Measurements from ENCODE around the gene EP400.
"Not testable (repeated sequence)": the region's sequence is repeated elsewhere in the genome, so short reads cannot be mapped to it uniquely, and the experiment has no call there.

The EP400 gene

GRCh38 chr12:131954460-131954859 lies 4.7 kb downstream of the EP400 start:
- not testable (repeated sequence) for DNase-seq

DNA sequence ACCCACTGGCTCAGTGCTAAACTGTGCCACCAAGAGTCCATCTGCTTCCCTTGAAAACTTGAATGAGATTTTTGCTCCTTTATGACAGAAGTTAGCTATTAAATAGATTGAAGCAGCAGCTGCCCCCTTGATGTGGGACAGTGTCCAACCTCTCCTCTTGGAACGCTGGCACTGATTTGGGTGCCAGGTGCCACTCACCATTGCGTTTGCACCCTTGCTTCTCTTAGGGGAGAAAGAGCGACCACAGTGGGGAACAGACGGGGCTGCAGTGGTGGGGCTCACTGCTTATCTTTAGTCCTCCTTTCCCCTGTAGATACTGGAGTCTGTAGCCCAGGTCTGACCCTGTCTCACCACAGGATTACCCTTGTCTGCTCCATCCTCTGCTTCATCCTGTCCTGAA lies 9.4 kb downstream of the EP400 start:
- DNase-seq, result no peak

GRCh38 chr12:131959641-131960589 lies 10.2 kb downstream of the EP400 start:
- DNase-seq, result no peak

DNA sequence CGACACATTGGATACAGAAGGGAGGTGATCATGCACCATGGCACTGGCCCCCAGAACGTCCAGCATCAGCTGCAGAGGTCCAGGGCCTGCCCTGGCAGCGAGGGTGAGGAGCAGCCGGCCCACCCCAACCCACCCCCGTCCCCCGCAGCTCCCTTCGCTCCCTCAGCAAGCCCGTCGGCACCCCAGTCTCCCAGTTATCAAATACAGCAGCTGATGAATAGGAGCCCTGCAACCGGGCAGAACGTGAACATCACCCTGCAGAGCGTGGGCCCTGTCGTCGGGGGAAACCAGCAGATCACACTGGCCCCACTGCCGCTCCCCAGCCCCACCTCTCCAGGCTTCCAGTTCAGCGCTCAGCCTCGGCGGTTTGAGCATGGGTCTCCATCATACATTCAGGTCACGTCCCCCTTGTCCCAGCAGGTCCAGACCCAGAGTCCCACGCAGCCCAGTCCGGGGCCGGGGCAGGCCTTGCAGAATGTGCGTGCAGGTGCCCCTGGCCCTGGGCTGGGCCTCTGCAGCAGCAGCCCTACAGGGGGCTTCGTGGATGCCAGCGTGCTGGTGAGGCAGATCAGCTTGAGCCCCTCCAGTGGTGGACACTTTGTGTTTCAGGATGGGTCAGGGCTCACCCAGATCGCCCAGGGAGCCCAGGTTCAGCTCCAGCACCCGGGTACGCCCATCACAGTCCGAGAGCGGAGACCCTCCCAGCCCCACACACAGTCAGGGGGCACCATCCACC lies 11.0 kb downstream of the EP400 start:
- not testable (repeated sequence) for DNase-seq

DNA sequence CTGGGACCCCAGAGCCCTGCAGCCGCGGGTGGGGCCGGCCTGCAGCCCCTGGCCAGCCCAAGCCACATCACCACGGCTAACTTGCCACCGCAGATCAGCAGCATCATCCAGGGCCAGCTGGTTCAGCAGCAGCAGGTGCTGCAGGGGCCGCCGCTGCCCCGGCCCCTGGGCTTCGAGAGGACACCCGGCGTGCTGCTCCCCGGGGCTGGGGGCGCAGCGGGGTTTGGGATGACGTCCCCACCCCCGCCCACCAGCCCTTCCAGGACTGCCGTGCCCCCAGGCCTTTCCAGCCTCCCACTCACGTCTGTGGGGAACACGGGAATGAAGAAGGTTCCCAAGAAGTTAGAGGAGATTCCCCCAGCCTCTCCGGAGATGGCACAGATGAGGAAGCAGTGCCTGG lies 11.6 kb downstream of the EP400 start:
- not testable (repeated sequence) for DNase-seq

DNA sequence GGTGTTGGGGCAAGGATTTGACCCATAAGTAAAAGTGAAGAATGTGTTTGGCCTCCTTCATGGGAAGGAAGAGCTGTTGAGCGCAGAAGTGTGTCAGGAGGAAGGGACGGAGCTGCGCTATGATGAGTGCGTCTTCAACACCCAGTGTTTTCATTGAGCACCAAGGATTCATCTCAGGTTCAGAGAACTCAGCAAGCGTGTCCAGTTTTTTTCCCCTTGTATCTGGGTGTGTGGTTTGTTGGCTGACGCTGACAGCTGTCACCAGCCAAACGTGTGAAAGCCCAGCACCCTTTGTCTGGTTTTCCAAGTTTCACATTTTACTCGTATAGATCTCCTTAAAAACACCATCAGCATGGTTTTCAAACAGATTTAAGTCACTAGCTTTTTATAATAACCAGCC lies 12.3 kb downstream of the EP400 start:
- no peak for DNase-seq

DNA sequence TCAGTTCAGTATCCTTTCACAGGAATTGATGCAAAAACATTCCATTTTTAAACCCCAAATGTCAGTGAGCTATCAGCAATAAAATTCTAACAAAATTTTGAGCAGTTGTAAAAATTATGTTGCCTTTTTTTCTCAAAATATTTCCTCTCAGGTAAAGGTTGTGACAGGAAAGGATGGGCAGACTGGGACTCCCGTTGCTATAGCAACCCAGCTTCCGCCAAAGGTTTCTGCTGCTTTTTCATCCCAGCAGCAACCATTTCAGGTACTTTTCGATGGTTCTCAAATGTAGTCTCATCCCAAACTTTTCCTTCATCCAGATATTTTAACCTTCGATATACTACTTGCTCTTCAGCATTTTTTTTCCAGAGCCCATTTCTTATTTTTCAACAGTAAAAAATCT lies 13.6 kb downstream of the EP400 start:
- no peak for DNase-seq

GRCh38 chr12:131965073-131965472 lies 15.3 kb downstream of the EP400 start:
- DNase-seq, result no peak

- DNase-seq, result no peak
Measured at GRCh38 chr12:131971226-131971625, 21.5 kb downstream of the EP400 start.

GRCh38 chr12:131975228-131975627 lies 25.5 kb downstream of the EP400 start:
- DNase-seq, result no peak

- no peak for DNase-seq
Measured at GRCh38 chr12:131979606-131980005, 29.9 kb downstream of the EP400 start.

DNA sequence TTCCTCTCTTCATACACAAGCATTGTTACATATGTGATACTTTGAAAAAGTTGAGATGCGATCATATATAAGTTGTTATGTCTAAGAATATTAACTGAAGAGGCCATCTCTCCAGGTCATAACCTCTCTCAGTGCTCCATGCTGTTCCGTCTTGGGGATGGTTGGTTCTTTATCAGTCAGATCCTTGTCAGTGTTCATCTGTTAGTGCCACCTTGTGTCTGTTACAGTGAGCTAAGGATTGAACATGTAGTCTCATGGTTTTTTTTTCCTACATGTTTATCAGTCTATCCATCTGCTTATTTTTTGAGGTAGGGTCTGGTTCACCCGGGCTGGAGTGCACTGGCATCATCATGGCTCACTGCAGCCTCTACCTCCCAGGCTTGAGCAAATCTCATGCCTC lies 30.5 kb downstream of the EP400 start:
- DNase-seq, result no peak

DNA sequence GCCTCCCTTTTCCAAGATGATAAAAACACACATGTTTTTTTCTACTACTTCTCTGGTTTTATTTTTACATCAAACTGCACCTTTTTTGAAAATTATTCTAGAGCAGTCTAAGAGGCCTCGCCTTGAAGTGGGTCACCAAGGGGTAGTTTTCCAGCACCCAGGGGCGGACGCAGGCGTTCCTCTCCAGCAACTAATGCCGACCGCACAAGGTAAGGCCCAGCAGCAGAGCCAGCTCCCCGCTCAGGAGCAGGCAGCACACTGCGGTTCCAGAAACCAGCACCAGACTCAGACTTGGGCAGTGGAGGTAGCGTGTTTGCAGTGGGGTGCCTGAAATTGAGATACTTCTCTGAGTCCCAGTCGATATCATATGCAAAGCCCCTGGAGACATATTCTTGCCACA lies 31.6 kb downstream of the EP400 start:
- no peak for DNase-seq

DNA sequence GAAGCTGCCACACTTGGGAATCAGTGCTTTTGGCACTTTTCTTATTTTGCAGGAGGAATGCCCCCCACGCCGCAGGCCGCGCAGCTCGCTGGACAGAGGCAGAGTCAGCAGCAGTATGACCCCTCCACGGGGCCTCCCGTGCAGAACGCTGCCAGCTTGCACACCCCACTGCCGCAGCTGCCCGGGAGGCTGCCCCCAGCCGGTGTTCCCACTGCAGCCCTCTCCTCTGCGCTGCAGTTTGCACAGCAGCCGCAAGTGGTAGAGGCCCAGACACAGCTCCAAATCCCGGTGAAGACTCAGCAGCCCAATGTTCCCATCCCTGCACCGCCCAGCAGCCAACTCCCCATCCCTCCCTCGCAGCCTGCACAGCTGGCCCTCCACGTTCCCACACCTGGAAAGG lies 32.3 kb downstream of the EP400 start:
- DNase-seq, result no peak

- no peak for DNase-seq
Measured at GRCh38 chr12:131983026-131983425, 33.3 kb downstream of the EP400 start.

GRCh38 chr12:131983554-131983953 lies 33.8 kb downstream of the EP400 start:
- DNase-seq, result no peak

DNA sequence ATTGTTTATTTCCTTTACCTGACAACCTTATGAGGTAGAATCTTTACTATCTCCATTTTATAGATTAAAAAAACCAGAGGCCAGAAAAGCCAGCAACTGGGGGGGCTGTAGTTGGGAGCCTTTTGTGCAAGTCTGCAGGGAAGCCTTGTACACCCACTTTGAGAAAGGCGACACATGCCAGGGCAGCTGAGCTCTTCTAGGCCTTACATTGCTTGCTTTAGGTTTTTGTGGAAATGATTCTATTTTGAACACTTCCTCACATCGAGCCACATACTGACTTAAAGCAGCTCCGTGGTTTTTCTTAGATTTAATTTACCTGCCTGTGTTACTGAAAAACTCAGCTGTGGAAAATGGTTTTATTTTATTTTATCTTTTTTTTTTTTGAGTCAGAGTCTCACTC lies 34.6 kb downstream of the EP400 start:
- no peak for DNase-seq

GRCh38 chr12:131985510-131985875 lies 35.8 kb downstream of the EP400 start:
- DNase-seq, result not testable (repeated sequence)

GRCh38 chr12:131986361-131986760 lies 36.6 kb downstream of the EP400 start:
- DNase-seq, result no peak

GRCh38 chr12:131986910-131987309 lies 37.2 kb downstream of the EP400 start:
- no peak for DNase-seq

DNA sequence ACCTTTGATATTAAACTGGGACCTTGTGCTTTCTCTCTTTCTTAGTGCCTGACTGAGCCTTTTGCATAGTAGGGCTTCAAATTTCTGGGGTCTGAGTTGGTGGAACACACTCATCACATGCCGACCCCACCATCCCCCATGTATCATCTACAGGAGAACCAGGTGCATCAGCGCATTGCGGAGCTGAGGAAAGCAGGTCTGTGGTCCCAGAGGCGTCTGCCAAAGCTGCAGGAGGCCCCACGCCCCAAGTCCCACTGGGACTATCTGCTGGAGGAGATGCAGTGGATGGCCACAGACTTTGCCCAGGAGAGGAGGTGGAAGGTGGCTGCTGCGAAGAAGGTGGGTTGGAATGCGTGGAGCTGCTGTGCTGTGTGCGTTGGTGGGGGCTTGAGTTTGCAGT lies 37.8 kb downstream of the EP400 start:
- no peak for DNase-seq

GRCh38 chr12:131988054-131988796 lies 38.5 kb downstream of the EP400 start:
- no peak for DNase-seq

- no peak for DNase-seq
Measured at GRCh38 chr12:131989021-131989420, 39.3 kb downstream of the EP400 start.
